Gastrocnemius medialis (tissue), 4 donors: ENCODE data around the gene ARRDC4.

Experiments used
- POLR2A ChIP-seq, 2 donors: fragments of 450-650 bp; IDR thresholded peaks; one replicate each; pipeline ENCODE4 v1.6.1; 2017; ENCODE audit warnings: antibody characterized with exemption in 2 of 2, mild to moderate bottlenecking in 2 of 2, moderate library complexity in 2 of 2
- TF ChIP-seq, protein P1 (sequence below), 5 experiments: fragments of 450-650 bp in 3 of 5; fragments of 200-600 bp in 2 of 5; sonication (generic) in 2 of 5; IDR thresholded peaks in 4 of 5; conservative IDR thresholded peaks in 1 of 5; 1 replicate in 4 of 5; 2 replicates in 1 of 5; pipeline ENCODE4 v1.5.1; 2016 to 2019; ENCODE audit warnings: antibody characterized with exemption in 5 of 5, mild to moderate bottlenecking in 3 of 5, moderate library complexity in 3 of 5

DNA sequence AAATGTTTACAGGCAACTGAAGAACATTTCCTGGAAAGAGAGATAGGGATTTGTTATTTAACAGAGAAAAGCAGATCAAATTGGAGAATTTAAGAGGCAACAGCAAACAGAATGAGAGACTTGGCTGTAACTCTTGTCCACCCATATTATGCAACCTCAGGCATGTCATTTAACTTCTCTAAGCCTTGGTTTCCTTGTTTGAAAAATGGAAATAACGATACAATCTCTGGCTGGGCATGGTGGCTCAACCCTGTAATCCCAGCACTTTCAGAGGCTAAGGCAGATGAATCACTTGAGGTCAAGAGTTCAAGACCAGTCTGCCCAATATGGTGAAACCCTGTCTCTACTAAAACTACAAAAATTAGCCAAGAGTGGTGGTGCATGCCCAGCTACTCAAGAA lies 23.7 kb downstream of the ARRDC4 start:
- TF ChIP-seq, protein P1, sequence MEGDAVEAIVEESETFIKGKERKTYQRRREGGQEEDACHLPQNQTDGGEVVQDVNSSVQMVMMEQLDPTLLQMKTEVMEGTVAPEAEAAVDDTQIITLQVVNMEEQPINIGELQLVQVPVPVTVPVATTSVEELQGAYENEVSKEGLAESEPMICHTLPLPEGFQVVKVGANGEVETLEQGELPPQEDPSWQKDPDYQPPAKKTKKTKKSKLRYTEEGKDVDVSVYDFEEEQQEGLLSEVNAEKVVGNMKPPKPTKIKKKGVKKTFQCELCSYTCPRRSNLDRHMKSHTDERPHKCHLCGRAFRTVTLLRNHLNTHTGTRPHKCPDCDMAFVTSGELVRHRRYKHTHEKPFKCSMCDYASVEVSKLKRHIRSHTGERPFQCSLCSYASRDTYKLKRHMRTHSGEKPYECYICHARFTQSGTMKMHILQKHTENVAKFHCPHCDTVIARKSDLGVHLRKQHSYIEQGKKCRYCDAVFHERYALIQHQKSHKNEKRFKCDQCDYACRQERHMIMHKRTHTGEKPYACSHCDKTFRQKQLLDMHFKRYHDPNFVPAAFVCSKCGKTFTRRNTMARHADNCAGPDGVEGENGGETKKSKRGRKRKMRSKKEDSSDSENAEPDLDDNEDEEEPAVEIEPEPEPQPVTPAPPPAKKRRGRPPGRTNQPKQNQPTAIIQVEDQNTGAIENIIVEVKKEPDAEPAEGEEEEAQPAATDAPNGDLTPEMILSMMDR (IDR thresholded peaks at IDR 0.05 in 4 of 5, conservative IDR thresholded peaks at IDR 0.05 in 1 of 5) = no peak
- TF ChIP-seq POLR2A (IDR thresholded peaks at IDR 0.05) = no peak
